Gastroesophageal sphincter (tissue), 4 donors: ENCODE data around the gene RASGRP1. TPM values are rescaled to one million over a fixed set of nuclear protein-coding genes. Genes with fewer than 3 reads are reported as not detected.

Experiments used
- ATAC-seq: fragments of 150-250 bp; one replicate; pipeline ENCODE4 v1.9.1; 2016; ENCODE audit warnings: mild to moderate bottlenecking, moderate library complexity
- H3K27ac ChIP-seq, 4 donors: fragments of 200-600 bp; sonication (generic) in 3 of 4; 1 replicate in 3 of 4; 2 replicates in 1 of 4; pipeline ENCODE4 v1.5.1; 2016 to 2019
- H3K27me3 ChIP-seq: fragments of 200-600 bp; sonication (generic); one replicate; pipeline ENCODE4 v1.5.1; 2019
- H3K36me3 ChIP-seq, 2 donors: fragments of 200-600 bp; sonication (generic); one replicate each; pipeline ENCODE4 v1.5.1; 2019; ENCODE audit warnings: control low read depth in 1 of 2
- H3K4me1 ChIP-seq, 3 donors: fragments of 200-600 bp; sonication (generic); 1 replicate in 2 of 3; 2 replicates in 1 of 3; pipeline ENCODE4 v1.5.1; 2016 to 2019; ENCODE audit warnings: control low read depth in 2 of 3
- H3K4me3 ChIP-seq, 2 donors: fragments of 200-600 bp; sonication (generic); one replicate each; pipeline ENCODE4 v1.5.1; 2019; ENCODE audit warnings: mild to moderate bottlenecking in 1 of 2, moderate library complexity in 1 of 2
- H3K9me3 ChIP-seq, 3 donors: fragments of 200-600 bp; sonication (generic); one replicate each; pipeline ENCODE4 v1.5.1; 2017 to 2019; ENCODE audit warnings: control low read depth in 2 of 3
- CTCF ChIP-seq, 4 experiments: fragments of 200-600 bp in 2 of 4; fragments of 450-650 bp in 2 of 4; sonication (generic) in 1 of 4; IDR thresholded peaks; one replicate each; pipeline ENCODE4 v1.5.1; 2017 to 2019; ENCODE audit warnings: antibody characterized with exemption in 4 of 4, mild to moderate bottlenecking in 2 of 4, moderate library complexity in 2 of 4
- EP300 ChIP-seq: sonication (generic); formaldehyde crosslinking; IDR thresholded peaks from one replicate; pipeline ENCODE4 v1.6.1; 2017; ENCODE audit warnings: antibody characterized with exemption, mild to moderate bottlenecking
- POLR2A ChIP-seq, 2 donors: fragments of 450-650 bp; IDR thresholded peaks; one replicate each; pipeline ENCODE4 v1.6.1; 2017; ENCODE audit warnings: antibody characterized with exemption in 2 of 2, mild to moderate bottlenecking in 2 of 2, moderate library complexity in 1 of 2
- POLR2AphosphoS5 ChIP-seq: sonication (generic); formaldehyde crosslinking; IDR thresholded peaks from one replicate; pipeline ENCODE4 v1.6.1; 2017; ENCODE audit warnings: antibody characterized with exemption
- WGBS, 2 donors: methylation state at CpG; one replicate each; pipeline ENCODE4 v1.1.5; 2018; ENCODE audit warnings: low coverage in 1 of 2; 5-methylcytosine and 5-hydroxymethylcytosine counted together
- total RNA-seq, 4 donors: library from RNA; depleted of rRNA; stranded (reverse); fragments of >200 nt; gene quantifications; one replicate each; pipeline ENCODE4 v1.1.0, GENCODE V29; 2016

The RASGRP1 gene
- total RNA-seq, 4 donors from 2014 or later: 0.16 to 0.81 (median 0.55) TPM

DNA sequence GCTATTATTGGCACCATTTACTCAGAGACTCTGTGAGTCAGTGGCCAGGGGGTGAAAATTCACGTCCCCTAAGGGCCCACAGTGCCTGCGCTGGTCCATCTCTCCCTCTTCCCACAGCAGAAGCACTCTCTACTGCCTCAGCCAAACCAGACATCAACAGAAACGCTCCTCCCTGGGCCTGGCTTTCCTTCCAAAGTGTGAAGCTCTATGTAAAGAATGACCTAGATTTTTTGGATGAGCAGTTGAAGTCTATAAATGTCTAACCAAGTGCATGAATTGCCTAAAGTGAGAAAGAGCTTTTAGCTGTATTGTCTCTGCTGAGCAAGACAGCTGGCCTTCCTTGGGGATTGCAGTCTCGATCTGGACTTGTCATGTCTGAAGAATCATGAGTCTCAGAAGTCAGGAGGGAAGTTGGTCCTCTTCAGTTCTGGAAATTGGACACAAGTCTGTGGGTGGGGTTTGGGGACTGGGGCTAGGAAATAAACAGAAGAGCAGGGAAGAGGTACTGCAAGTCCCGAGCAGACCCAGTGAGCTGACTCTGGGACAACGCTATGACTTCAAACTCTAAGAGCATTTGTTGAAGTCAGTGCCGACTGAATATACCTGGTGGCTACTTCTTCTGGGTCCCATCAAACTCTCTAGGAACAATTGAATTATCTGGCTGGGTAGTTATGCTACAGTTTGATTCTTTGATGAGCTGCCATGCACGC lies 29.0 kb downstream of the RASGRP1 start:
- TF ChIP-seq POLR2A (IDR thresholded peaks at IDR 0.05) (no peak), CTCF (IDR thresholded peaks at IDR 0.05) (no peak), POLR2AphosphoS5 (no peak), EP300 (no peak)
- 66 to 86% methylated on average over 5 to 8 of the region's 8 CpGs for WGBS, 2 donors
- ATAC-seq: peak; percentile 39

DNA sequence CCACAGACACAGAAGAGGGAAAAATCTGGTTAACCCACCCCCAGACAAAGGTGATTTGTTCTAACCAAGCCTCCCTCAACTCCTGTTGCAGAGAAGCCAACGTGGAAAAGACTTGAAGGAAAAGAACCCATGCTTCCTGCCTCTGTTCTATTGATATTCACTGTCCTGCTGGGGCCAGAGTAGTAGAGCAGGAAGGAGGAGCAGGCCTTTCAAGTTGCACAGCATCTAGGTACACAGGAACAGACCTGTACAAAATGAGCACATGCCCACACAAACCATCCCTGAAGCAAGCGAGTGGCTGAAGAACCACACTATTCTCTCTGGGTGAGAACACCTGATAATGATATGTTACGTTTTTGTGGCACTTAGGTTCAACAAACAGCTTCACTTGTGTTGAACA lies 29.9 kb downstream of the RASGRP1 start:
- Histone ChIP-seq H3K27ac (no peak overlapping the region), H3K27me3 (no peaks in the 10 kb centered on the region), H3K36me3 (no peaks in the 10 kb centered on the region), H3K4me3 (no peak overlapping the region), H3K9me3 (no peaks in the 10 kb centered on the region), H3K4me1 (peaks cover 0 to 8% (median 0%) of the 10 kb centered on the region in 3 donors)
- ATAC-seq: no peak
- TF ChIP-seq POLR2AphosphoS5 (no peak), CTCF (IDR thresholded peaks at IDR 0.05) (no peak), POLR2A (IDR thresholded peaks at IDR 0.05) (no peak), EP300 (no peak)
- 73 to 100% methylated on average over 2 to 3 of the region's 3 CpGs for WGBS, 2 donors

More for the DNA sequence above, 29.0 kb downstream of the RASGRP1 start:
- H3K9me3 ChIP-seq: no peaks in the 10 kb centered on the region
- no peaks in the 10 kb centered on the region for H3K27me3 ChIP-seq
- peaks cover 0 to 8% (median 0%) of the 10 kb centered on the region in 3 donors for H3K4me1 ChIP-seq
- no peak overlapping the region for H3K4me3 ChIP-seq
- H3K36me3 ChIP-seq: no peaks in the 10 kb centered on the region
- no peak overlapping the region for H3K27ac ChIP-seq

DNA sequence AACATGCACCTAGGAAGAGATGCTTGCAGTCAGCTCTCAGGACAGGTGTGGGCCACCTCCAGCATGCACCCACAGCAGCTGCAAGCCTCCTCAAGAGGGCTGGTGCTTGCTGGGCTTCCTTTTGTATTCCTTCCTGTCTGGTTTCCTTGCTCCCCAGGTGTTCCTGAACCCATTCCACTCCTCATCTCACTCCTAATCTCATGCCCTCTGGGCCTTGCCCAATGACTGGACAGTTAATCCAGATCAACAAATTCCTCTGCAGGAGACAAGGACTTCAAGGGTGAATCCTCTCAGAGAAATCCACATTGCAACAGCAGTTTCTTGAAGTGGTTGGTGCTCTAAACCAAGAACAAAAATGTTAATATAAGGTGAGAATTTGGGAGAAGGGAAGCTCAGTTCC lies 30.7 kb downstream of the RASGRP1 start:
- no peak overlapping the region for H3K4me3 ChIP-seq
- TF ChIP-seq EP300 (no peak), CTCF (IDR thresholded peaks at IDR 0.05) (no peak), POLR2AphosphoS5 (no peak), POLR2A (IDR thresholded peaks at IDR 0.05) (no peak)
- no peaks in the 10 kb centered on the region for H3K36me3 ChIP-seq
- H3K9me3 ChIP-seq: no peaks in the 10 kb centered on the region
- H3K27ac ChIP-seq: no peak overlapping the region
- no peaks in the 10 kb centered on the region for H3K27me3 ChIP-seq
- peaks cover 0 to 8% (median 0%) of the 10 kb centered on the region in 3 donors for H3K4me1 ChIP-seq
- ATAC-seq: no peak

DNA sequence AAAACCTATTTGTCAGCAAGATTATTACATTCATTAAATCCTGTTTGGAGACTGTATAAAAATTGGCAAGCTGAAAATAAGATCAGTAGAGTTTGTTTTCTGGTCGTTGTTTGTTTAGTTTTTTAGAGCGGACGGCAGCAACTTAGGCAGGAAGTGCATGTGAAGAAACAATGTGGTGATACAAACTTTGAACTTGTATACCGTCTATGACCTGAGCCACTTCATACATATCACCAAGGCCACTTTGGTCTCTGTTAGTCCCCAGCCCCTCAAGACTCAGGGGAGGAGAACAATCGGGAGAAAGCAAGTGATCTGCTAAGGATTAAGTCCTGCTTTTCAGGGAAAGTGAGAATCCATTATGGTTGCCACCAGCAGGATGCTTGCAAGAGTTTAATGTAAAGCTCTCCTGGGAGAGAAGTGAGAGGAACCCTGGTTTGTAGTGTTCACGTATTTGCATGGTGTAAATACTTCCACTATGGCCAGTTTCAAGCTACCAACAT lies 31.1 kb downstream of the RASGRP1 start:
- TF ChIP-seq POLR2AphosphoS5 (no peak), POLR2A (IDR thresholded peaks at IDR 0.05) (no peak), EP300 (no peak), CTCF (IDR thresholded peaks at IDR 0.05) (no peak)
- ATAC-seq: no peak
- Histone ChIP-seq H3K27me3 (no peaks in the 10 kb centered on the region), H3K9me3 (no peaks in the 10 kb centered on the region), H3K4me3 (no peak overlapping the region), H3K4me1 (peaks cover 0 to 8% (median 0%) of the 10 kb centered on the region in 3 donors), H3K27ac (no peak overlapping the region), H3K36me3 (no peaks in the 10 kb centered on the region)
- WGBS, 2 donors: 71 to 85% methylated on average over 4 to 6 of the region's 6 CpGs

DNA sequence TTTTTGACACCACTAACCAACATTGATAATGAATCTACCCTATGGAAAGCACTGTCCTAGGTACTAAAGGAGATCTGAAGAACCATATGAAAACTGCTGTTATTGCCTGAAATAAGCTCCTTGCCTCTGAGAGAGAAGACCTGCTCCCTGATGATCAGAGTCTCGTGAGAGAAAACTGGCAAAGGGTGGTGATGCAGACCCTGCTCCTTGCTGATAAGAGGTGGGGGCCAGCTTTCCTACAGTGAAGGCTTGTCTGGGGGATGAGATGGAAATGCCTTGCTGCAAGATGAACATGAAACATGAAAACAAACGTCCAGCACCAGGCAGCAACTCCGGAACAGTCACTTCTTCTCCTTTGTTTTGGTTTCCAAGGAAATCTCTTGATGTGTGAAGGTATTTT lies 31.9 kb downstream of the RASGRP1 start:
- Histone ChIP-seq H3K27me3 (no peaks in the 10 kb centered on the region), H3K36me3 (no peaks in the 10 kb centered on the region), H3K27ac (no peak overlapping the region), H3K4me1 (peaks cover 0 to 8% (median 0%) of the 10 kb centered on the region in 3 donors), H3K9me3 (no peaks in the 10 kb centered on the region), H3K4me3 (no peak overlapping the region)
- ATAC-seq: no peak
- WGBS, 2 donors: 63 to 88% methylated on average over 2 to 3 of the region's 3 CpGs
- TF ChIP-seq POLR2AphosphoS5 (no peak), CTCF (IDR thresholded peaks at IDR 0.05) (no peak), POLR2A (IDR thresholded peaks at IDR 0.05) (no peak), EP300 (no peak)
